ENCODE measurements around the gene BRAT1. TPM values are rescaled to one million over a fixed set of nuclear protein-coding genes. Genes with fewer than 3 reads are reported as not detected.
A peak's percentile ranks its signal among the peaks of the same experiment; 100 is the strongest.

Gene BRAT1
- total and polyA plus RNA-seq, 2 donors (not counting 1 experiment from before 2014, with no cell fraction given), result 36.8 to 68.3 TPM

GRCh38 chr7:2529161-2530070 lies 25.9 kb downstream of the BRAT1 start:
- H3K4me2 ChIP-seq (replicated peaks; ENCODE audit: low read depth, low read length, poor library complexity, severe bottlenecking), result peak overlapping the region; percentile 85
- TF ChIP-seq EZH2 (IDR thresholded peaks at IDR 0.05; ENCODE audit: borderline replicate concordance, insufficient read depth, low read depth, low read length, poor library complexity, severe bottlenecking), result no peak
- TF ChIP-seq CTCF (IDR thresholded peaks at IDR 0.05), result no peak
- H3K27me3 ChIP-seq (replicated peaks in 1 of 4; ENCODE audit: control extremely low read depth in 1 of 4, control insufficient read depth in 3 of 4, insufficient read depth in 4 of 4, low read length in 3 of 4), result no peaks in the 10 kb centered on the region
- CTCF ChIA-PET, result interaction anchor here (0.5 to 3.9 kb wide), 13 partner anchors 8 to 1712 kb away, joined by 3 to 34 read pairs (median 3); no protein-coding TSS in a partner anchor
- Mint-ChIP-seq H3K27me3 (no peaks in the 10 kb centered on the region), H3K9me3 (ENCODE audit: insufficient read depth) (no peaks in the 10 kb centered on the region), H3K4me1 (peaks cover 67% of the 10 kb centered on the region), H3K4me3 (peak overlapping the region; percentile 90), H3K27ac (peak overlapping the region; percentile 99)
- intact Hi-C loops (cut with micrococcal nuclease), result loop anchor here (1.0 to 5.0 kb wide), 7 partner anchors 10 to 217 kb away; partner anchors contain the start of genes BRAT1, LFNG and SNX8
- H3K27ac ChIP-seq (ENCODE audit: low read length in 2 of 2), result peak overlapping the region; percentile 97
- WGBS (ENCODE audit: insufficient coverage), result under 1% methylated on average over 24 of the region's 30 CpGs
- H3K36me3 ChIP-seq (replicated peaks in 1 of 2; ENCODE audit: control extremely low read depth in 1 of 2, control insufficient read depth in 1 of 2, extremely low read depth in 1 of 2, insufficient read depth in 2 of 2, low read length in 1 of 2), result peaks cover 0 to 43% of the 10 kb centered on the region in 2 experiments
- H3K9ac ChIP-seq (ENCODE audit: low read length), result peak overlapping the region; percentile 62
- peak; percentile 94 for DNase-seq
- peak overlapping the region in 4 of 5 experiments; percentile 38 to 52 (median 43) for H3K4me3 ChIP-seq (ENCODE audit: control extremely low read depth in 1 of 5, extremely low read depth in 1 of 5, insufficient read depth in 1 of 5, low read depth in 2 of 5, low read length in 4 of 5)
- peak; percentile 65 for ATAC-seq (ENCODE audit: low read depth)
- H2AFZ ChIP-seq (ENCODE audit: insufficient read depth, low read depth, low read length, poor library complexity, severe bottlenecking), result no peak overlapping the region
- H4K20me1 ChIP-seq (ENCODE audit: control insufficient read depth, insufficient read depth, low read length, poor library complexity, severe bottlenecking), result peaks cover 42% of the 10 kb centered on the region
- H3K79me2 ChIP-seq (ENCODE audit: control insufficient read depth, insufficient read depth, low read length), result peaks cover 25% of the 10 kb centered on the region
- POLR2A ChIA-PET, result interaction anchor here (0.6 to 14.9 kb wide), 13 partner anchors 9 to 788 kb away, joined by 3 to 340 read pairs (median 4); partner anchors contain the start of genes BRAT1, IQCE, LFNG and TTYH3
- peaks cover 0 to 3% (median 0%) of the 10 kb centered on the region in 3 donors for H3K9me3 ChIP-seq (ENCODE audit: control extremely low read depth in 1 of 3, control insufficient read depth in 2 of 3, insufficient read depth in 1 of 3, low read length in 2 of 3)
- peaks cover 66 to 74% of the 10 kb centered on the region in 2 donors for H3K4me1 ChIP-seq (ENCODE audit: control insufficient read depth in 2 of 2, insufficient read depth in 2 of 2, low read length in 2 of 2)

Measured in B cell (primary cell).